OCI-LY1 (cell line): ENCODE results near the gene MEGF6.

Experiments used
- H2AFZ ChIP-seq: fragments of 200-600 bp; sonication (generic), shearing (Covaris generic); 2 replicates; pipeline ENCODE4 v1.6.0; 2014; ENCODE audit warnings: antibody characterized with exemption, mild to moderate bottlenecking, low read length
- H3F3A ChIP-seq: fragments of 200-600 bp; sonication (generic), shearing (Covaris generic); 2 replicates; pipeline ENCODE4 v1.6.0; 2014; ENCODE audit warnings: mild to moderate bottlenecking, antibody characterized with exemption, low read length, moderate library complexity; ENCODE audit not compliant: insufficient read depth
- H3K27ac ChIP-seq: fragments of 200-600 bp; sonication (generic); 2 replicates; pipeline ENCODE4 v1.5.1; 2014; ENCODE audit warnings: low read length, mixed run types, mild to moderate bottlenecking, low read depth; ENCODE audit not compliant: poor library complexity, severe bottlenecking
- H3K27me3 ChIP-seq: fragments of 200-600 bp; sonication (generic); 2 replicates; pipeline ENCODE4 v1.6.0; 2014; ENCODE audit warnings: antibody characterized with exemption, mild to moderate bottlenecking, low read length, moderate library complexity; ENCODE audit not compliant: insufficient read depth
- H3K36me3 ChIP-seq: fragments of 200-600 bp; sonication (generic); 2 replicates; pipeline ENCODE4 v1.6.1; 2014; ENCODE audit warnings: mild to moderate bottlenecking, antibody characterized with exemption, low read length, moderate library complexity, mixed read lengths; ENCODE audit not compliant: insufficient read depth
- H3K4me1 ChIP-seq: fragments of 200-600 bp; sonication (generic); 2 replicates; pipeline ENCODE4 v1.5.1; 2014; ENCODE audit warnings: mild to moderate bottlenecking, low read length, moderate library complexity; ENCODE audit not compliant: insufficient read depth, severe bottlenecking
- H3K4me2 ChIP-seq: fragments of 200-600 bp; sonication (generic), shearing (Covaris generic); 2 replicates; pipeline ENCODE4 v1.6.1; 2014; ENCODE audit warnings: low read length
- H3K4me3 ChIP-seq: fragments of 200-600 bp; sonication (generic); 2 replicates; pipeline ENCODE4 v1.5.1; 2014; ENCODE audit warnings: low read length, low read depth, mild to moderate bottlenecking, mixed read lengths; ENCODE audit not compliant: poor library complexity, severe bottlenecking
- H3K79me2 ChIP-seq: fragments of 200-600 bp; shearing (Covaris generic); 2 replicates; pipeline ENCODE4 v1.6.1; 2016; ENCODE audit warnings: mixed run types, low read length, mixed read lengths; ENCODE audit not compliant: insufficient read depth
- H3K9ac ChIP-seq: fragments of 200-600 bp; sonication (generic), shearing (Covaris generic); 2 replicates; pipeline ENCODE4 v1.6.1; 2014; ENCODE audit warnings: mild to moderate bottlenecking, low read length, mixed read lengths
- H3K9me2 ChIP-seq: fragments of 200-600 bp; sonication (generic), shearing (Covaris generic); 2 replicates; pipeline ENCODE4 v1.6.1; 2014; ENCODE audit warnings: low read depth, mild to moderate bottlenecking, low read length, mixed read lengths
- H3K9me3 ChIP-seq: fragments of 200-600 bp; shearing (Covaris generic); 2 replicates; pipeline ENCODE4 v1.6.1; 2014; ENCODE audit warnings: low read length, mixed read lengths
- H4K20me1 ChIP-seq: fragments of 200-600 bp; sonication (generic), shearing (Covaris generic); 2 replicates; pipeline ENCODE4 v1.6.0; 2016; ENCODE audit warnings: mild to moderate bottlenecking, low read length; ENCODE audit not compliant: insufficient read depth
- CTCF ChIP-seq: fragments of 200-600 bp; sonication (generic), shearing (Covaris generic); IDR thresholded peaks from 2 replicates; pipeline ENCODE4 v1.5.1; 2017; ENCODE audit warnings: mild to moderate bottlenecking, antibody characterized with exemption, low read length, moderate library complexity, mixed read lengths
- EZH2 ChIP-seq: fragments of 200-600 bp; sonication (generic), shearing (Covaris generic); IDR thresholded peaks from 2 replicates; pipeline ENCODE4 v1.8.0; 2017; ENCODE audit warnings: borderline replicate concordance, mixed run types, mild to moderate bottlenecking, antibody characterized with exemption, low read length, moderate library complexity, mixed read lengths

The MEGF6 gene

GRCh38 chr1:3463013-3463385 lies 148.3 kb downstream of the MEGF6 start:
- H3K4me1 ChIP-seq = no peaks in the 10 kb centered on the region
- no peaks in the 10 kb centered on the region for H3K9me2 ChIP-seq
- H3K36me3 ChIP-seq = no peaks in the 10 kb centered on the region
- H3K9me3 ChIP-seq = no peaks in the 10 kb centered on the region
- no peak overlapping the region for H3K9ac ChIP-seq
- H3K27ac ChIP-seq = no peak overlapping the region
- H4K20me1 ChIP-seq = no peaks in the 10 kb centered on the region
- no peaks in the 10 kb centered on the region for H3F3A ChIP-seq
- no peaks in the 10 kb centered on the region for H3K79me2 ChIP-seq
- H3K4me2 ChIP-seq = no peak overlapping the region
- TF ChIP-seq CTCF (no peak), EZH2 (no peak)
- H2AFZ ChIP-seq = no peak overlapping the region
- H3K27me3 ChIP-seq = no peaks in the 10 kb centered on the region; the same call in 1 of the 2 replicates
- H3K4me3 ChIP-seq = no peak overlapping the region

GRCh38 chr1:3462356-3463012 lies 148.8 kb downstream of the MEGF6 start:
- H2AFZ ChIP-seq = no peak overlapping the region
- H3K9ac ChIP-seq = no peak overlapping the region
- H3K4me3 ChIP-seq = no peak overlapping the region
- H3K9me3 ChIP-seq = no peaks in the 10 kb centered on the region
- H3K27ac ChIP-seq = no peak overlapping the region
- no peaks in the 10 kb centered on the region for H3K9me2 ChIP-seq
- H3K27me3 ChIP-seq = no peaks in the 10 kb centered on the region; the same call in 1 of the 2 replicates
- H3F3A ChIP-seq = no peaks in the 10 kb centered on the region
- no peaks in the 10 kb centered on the region for H3K4me1 ChIP-seq
- TF ChIP-seq CTCF (no peak), EZH2 (no peak)
- H3K79me2 ChIP-seq = no peaks in the 10 kb centered on the region
- no peaks in the 10 kb centered on the region for H3K36me3 ChIP-seq
- no peaks in the 10 kb centered on the region for H4K20me1 ChIP-seq
- H3K4me2 ChIP-seq = no peak overlapping the region

- H3K79me2 ChIP-seq = no peaks in the 10 kb centered on the region
- no peaks in the 10 kb centered on the region for H3K4me1 ChIP-seq
- H3F3A ChIP-seq = no peaks in the 10 kb centered on the region
- no peak overlapping the region for H3K4me3 ChIP-seq
- no peaks in the 10 kb centered on the region for H3K36me3 ChIP-seq
- peaks cover 3% of the 10 kb centered on the region; the same call in 1 of the 2 replicates for H3K27me3 ChIP-seq
- H3K9me2 ChIP-seq = no peaks in the 10 kb centered on the region
- no peak overlapping the region for H3K4me2 ChIP-seq
- H3K27ac ChIP-seq = no peak overlapping the region
- TF ChIP-seq EZH2 = no peak
- TF ChIP-seq CTCF = no peak
- H3K9me3 ChIP-seq = no peaks in the 10 kb centered on the region
- H2AFZ ChIP-seq = no peak overlapping the region
- H4K20me1 ChIP-seq = no peaks in the 10 kb centered on the region
- no peak overlapping the region for H3K9ac ChIP-seq
Observed at GRCh38 chr1:3461934-3462275, 149.4 kb downstream of the MEGF6 start.
